Ammon's horn (tissue), 1 donor: ENCODE measurements around the gene SPPL2C.
A peak's percentile ranks its signal among the peaks of the same experiment; 100 is the strongest.
"Not testable (repeated sequence)": the region's sequence is repeated elsewhere in the genome, so short reads cannot be mapped to it uniquely, and the experiment has no call there.

Experiments
- DNase-seq: peaks from one replicate; pipeline ENCODE4 v3.0.0-alpha.2; 2016; ENCODE audit warnings: low spot score

SPPL2C gene

DNA sequence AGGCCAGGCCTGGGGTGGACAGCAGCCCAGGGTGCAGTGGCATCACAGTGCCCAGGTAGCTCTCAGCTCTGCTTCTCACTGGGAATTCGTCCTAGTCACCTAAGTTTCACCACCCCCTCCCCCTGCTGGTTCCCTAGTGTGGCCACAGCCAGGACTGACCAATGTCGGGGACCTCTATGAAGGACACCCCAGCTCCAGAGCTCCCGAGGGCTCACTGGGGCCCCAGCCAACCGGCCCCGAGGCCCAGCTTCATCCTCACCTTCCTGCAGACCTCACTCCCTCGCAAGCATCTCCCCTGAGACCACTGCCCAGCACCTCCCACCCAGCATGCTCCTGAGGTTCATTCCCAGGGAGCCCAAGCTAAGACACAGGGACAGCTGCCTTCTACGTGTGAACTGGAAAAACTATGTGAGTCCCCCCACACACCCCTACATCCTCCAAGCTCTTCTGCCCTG, 4.9 kb downstream of the SPPL2C start:
- no peak for DNase-seq

DNA sequence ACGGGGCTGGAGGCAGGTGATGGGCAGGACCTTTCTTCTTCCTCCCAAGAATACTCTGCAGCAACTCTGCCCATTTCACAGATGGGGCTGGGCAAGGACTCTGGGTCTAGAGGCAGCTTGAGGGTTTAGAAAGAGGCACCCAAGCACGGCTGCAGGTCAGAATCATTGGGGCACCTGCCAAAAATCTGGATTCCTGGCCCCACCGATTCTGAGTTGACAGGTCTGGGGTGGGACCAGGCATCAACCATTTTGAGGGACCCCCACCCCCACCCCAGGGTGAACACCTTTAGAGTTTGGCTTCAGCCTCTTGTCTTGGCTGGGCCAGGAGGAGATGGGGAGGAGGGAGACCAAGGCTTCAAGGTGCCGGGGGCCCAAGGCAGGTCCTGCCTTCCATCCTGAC, 5.3 kb downstream of the SPPL2C start:
- no peak for DNase-seq

DNA sequence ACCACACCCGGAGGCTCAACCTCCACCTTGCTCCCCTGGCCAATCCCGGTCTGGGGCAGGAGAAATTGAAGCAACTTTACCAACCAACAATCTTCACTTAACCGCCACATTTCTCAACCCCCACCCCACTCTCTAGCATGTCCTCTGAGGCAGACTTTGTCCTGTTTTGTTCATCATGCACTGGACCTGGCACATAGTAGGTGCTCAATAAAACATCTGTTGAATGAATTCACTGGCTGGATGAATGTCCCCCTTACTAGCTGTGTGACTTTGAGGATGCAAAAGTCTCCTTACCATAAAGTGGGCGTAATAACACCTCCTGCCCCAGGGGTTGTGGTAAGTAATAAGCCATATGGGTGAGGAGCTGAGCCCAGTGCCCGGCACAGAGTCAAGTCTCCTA, 5.8 kb downstream of the SPPL2C start:
- DNase-seq, result no peak

DNA sequence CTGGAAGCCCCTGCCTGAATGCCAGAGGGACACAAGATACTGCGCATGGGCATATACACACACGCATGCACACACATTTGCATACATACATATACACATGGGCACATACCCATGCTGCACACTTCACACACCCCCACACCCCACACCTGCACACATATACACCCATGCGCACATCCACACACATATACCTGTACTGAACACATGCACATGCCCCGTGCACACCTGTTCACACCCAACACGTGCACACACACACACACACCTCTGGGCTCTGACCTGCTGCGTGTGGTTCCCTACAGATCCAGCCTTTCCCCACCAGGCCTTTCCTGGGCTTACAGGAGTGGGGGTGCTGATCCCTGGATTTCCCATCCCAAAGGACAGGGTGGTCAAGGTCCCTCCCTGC, 6.3 kb downstream of the SPPL2C start:
- DNase-seq, result no peak

DNA sequence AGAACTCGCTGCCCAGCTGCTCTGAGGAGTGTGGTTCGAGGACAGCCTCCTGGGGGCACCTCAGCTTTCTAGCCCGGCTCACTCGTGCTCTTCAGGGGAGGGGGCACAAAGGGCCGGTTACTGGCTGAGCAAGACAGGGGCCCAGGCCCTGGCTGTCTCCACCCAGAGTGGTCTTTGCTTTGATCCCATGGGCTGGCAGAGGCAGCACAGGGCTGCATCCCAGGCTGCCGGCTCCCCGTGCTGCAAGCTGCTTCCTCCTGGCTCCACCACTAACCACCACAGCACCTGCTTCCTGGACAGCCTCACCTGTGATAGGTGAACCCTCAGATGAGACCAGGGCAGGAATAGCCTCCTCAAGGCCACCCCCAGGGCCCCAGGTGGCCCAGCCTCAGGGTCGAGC, 6.8 kb downstream of the SPPL2C start:
- DNase-seq, result no peak

DNA sequence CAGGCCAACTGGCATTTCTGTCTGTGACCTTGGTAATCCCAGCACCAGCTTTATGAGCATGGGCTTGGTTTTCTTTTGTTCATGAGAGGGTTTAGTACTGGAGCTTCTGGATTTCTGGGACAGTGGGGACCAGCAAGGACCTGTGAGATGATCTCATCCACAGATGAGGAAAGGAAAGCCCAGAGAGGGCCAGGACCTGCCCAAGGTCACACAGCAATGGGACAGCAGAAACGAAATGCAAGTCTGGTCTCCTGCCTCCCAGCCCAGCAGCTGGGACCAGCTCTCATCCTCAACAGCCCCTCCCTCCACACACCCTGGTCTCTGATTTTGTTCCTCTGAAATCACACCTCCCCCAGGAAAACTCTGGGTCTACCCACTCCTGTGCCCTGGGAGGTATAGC, 7.2 kb downstream of the SPPL2C start:
- DNase-seq, result no peak

DNA sequence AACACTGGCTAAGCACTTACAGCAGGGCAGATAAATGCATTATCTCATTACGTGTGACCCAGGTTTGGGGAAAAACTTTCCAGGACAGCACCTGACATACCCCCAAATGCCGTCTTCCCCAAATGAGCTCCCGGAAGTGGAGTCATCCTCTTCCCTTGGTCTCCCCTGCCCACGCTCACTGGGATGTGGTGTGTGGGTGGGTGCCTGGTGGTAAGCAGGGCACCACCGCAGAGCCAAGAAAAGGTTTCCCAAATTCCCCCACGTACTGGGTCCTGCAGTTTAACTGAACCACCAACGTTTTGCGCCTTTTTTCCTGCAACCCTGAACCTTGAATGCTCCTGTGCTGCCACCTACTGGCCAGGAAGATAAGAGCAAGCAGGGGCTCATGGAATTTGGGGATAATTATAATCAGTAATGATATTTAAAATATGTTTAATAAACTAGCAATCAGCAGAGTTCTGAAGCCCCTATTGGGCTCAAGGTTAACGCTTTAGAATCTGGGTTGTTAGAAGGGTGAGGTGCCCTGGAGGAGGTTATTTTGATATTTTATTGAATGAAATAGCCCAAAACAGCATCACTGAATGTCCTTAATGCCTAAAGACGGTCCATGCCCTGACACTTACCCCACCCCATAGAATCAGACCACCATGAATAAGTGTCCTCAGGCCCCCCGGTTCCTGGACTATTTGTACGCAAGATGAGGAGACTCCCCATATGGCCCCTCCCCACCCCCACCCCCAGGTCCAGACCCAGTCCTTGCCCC, 8.0 kb downstream of the SPPL2C start:
- peak; percentile 82 for DNase-seq

DNA sequence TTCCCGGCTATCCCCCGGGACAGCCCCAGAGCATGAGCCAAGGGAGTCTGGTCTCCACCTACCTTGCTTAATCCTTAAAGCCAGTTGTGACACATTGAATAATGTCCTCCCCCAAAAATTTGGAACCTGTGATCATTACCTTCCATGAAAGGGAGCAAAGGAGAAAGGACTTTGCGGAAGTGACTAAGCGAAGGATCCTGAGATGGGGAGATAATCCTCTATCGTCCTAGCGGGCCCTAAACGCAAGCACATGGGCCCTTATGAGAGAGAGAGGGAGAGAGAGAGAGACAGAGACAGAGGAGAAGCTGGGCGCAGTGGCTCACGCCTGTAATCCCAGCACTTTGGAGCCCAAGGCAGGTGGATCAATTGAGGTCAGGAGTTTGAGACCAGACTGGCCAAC, 9.5 kb downstream of the SPPL2C start:
- DNase-seq, result no peak

DNA sequence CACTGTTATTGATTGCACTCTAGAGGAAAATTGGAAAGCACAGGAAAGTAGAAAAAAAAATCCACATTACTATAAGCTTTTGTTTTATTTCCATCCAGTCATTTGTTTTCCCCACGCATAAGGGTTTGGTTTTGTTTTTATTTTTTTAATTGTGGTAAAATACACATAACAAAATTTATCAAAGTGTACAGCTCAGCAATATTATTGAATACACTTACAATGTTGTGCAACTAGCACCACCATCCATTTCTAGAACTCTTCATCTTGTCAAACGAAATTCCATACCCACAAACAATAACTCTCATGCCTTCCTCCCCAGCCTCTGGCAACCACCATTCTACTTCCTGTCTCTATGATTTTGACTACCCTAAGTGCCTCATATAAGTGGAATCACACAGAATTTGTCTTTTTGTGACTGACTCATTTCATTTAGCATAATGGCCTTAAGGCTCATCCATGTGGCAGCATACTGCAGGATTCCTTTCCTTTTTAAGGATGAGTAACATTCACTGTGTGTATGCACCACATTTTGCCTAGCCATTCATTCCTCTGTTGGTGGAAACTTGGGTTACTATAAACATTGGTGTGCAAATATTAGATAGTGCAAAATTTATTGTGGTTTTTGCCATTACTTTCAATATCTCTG, 11.1 kb downstream of the SPPL2C start:
- no peak for DNase-seq

DNA sequence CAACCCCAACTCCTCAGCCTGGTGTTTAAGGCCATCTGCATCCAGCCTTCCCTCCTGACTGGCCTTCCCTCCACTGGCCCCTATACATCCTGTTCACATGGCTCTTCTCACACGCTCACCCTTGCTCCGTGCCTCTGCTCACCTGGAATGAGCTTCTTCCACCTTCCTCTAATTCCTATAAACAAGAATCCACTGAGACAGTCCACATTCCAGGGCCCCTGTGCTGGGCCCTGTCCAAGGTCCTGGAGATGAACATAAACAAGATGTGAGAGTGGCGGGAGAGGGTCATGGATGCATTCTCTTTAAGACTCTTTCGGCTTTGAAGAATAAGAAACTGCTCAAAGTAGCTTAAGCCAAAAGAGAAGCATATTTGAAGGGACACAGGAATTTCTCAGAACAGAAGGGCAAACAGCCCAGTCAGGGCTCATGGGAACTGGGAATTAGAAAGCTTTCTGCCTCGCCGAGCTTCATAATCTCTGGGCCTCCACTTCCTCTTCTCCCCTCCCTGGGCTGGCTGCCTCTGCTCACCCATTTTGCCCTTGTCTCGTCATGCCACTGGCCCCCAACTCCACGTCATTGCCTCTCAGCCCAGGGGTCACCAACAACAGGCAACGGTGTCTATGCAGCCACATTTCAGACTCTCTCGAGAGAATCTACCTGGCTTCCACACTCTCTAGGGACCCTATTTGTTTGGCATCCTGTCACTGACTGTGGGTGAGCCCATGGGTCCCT, 13.5 kb downstream of the SPPL2C start:
- DNase-seq, result no peak

DNA sequence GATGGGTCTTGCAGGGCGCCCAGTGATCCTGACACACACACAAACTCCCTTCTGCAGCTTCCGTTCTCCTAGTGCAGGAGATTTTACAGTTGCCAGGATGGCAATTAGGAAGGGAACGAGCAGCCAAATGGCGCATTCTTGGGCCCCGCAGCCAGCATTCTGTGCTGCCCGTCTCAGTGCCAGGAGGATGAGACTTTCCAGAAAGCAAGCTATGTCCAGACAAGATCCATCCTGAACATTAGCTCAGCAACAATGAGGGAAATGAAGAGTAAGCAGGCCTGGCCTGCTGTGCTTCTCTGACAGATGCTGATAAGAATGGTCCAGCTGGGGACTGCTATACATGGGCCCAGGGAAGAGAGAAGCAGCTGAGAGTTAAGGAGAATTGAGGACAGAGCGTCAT, 16.5 kb downstream of the SPPL2C start:
- no peak for DNase-seq

DNA sequence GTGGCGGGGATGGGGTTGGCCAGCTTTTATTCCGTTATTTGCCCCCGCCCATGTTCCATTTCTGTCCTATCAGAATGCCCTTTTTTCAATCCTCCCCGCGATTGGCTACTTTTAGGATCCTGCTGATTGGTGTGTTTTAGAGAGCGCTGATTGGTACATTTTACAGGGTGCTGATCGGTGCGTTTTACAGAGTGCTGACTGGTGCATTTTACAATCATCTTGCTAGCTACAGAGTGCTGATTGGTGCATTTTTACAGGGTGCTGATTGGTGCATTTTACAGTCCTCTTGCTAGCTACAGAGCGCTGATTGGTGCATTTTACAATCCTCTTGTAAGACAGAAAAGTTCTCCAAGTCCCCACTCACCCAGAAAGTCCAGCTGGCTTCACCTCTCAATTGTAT, 17.4 kb downstream of the SPPL2C start:
- not testable (repeated sequence) for DNase-seq

DNA sequence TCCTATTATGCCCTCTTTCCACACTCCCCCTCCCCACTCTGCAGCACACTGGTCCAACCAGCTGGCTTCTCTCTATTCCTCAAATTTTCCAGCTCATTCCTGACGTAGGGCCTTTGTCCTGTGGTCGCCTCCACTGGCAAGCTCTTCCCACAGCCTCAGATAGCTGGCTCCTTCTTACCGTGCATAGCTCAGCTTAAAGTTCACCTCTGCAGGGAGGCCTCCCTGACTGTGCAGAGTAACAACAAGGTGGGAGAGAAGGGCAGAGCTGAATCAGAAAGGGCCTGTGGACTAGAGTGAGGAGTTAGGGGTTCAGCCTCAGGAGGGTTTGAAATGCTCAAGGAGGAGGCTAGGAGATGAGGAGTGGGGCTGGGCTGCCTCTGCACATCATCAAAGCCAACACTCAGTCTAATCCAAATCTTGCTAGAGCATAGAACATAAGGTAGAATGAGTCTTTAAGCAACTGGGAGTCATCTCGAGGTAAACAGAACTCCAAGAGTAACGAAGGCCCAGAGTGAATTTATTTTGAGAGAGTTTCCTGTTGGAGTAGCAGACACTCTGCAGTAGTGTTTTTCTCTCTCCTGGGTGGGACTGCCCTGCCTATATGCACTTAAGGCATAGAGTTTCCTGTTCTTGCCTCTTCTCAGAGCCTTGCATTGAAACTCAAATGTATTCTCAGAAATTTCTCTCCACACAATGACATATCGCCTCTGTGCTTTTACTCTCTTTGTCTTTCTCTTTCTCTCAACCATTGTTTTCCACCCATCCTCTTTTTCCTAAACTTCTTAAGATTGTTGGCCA, 19.4 kb downstream of the SPPL2C start:
- no peak for DNase-seq

DNA sequence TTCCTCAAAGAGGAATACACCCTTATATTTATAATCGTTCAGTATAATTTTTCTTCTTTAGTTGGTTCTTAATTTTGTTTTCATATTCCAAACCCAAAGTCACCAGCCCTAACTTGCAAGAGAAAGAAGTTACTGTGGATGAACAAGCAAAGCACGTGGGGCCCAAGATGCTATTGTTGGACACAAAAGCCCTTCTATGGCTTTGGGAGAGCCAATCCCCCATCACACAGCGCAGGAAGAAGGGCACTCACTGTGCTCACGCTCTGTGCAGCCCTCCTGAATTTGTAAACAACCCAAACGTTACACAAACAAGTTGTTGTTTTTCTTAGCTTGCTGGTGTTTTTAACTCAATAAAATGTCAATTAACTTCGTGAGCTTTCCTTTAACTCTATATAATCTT, 22.5 kb downstream of the SPPL2C start:
- DNase-seq, result peak; percentile 93

DNA sequence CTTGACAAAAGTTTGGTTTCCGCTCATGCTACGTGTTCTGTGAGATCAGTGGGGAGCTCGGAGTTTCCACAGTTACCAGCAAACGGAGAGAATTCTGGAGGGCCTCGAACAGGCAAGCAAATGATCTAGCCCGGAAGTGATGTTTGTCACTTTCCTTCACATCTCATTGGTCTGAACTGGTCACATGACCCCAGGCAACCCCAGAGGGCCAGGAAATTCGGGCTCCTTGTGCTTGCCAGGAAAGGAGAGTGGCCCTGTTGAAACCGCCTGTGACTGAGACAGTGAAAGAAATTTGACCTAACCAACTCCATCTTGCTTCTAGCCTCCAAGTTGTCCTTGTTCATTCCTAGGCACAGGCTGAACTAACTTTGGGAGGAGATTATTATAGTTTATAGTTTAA, 23.0 kb downstream of the SPPL2C start:
- peak; percentile 39 for DNase-seq

DNA sequence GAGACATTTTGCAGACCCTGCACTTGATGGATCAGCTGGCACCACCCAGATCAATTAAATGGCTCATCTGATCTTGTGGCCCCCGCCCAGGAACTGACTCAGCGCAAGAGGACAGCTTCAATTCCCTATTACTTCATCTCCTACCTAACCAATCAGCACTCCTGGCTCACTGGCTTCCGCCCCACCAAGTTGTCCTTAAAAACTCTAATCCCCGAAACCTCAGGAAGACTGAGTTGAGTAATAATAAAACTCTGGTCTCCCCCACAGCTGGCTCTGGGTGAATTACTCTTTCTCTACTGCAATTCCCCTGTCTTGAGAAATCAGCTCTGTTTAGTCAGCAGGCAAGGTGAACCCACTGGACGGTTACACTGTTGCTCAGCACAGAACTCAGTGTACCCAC, 23.6 kb downstream of the SPPL2C start:
- no peak for DNase-seq

DNA sequence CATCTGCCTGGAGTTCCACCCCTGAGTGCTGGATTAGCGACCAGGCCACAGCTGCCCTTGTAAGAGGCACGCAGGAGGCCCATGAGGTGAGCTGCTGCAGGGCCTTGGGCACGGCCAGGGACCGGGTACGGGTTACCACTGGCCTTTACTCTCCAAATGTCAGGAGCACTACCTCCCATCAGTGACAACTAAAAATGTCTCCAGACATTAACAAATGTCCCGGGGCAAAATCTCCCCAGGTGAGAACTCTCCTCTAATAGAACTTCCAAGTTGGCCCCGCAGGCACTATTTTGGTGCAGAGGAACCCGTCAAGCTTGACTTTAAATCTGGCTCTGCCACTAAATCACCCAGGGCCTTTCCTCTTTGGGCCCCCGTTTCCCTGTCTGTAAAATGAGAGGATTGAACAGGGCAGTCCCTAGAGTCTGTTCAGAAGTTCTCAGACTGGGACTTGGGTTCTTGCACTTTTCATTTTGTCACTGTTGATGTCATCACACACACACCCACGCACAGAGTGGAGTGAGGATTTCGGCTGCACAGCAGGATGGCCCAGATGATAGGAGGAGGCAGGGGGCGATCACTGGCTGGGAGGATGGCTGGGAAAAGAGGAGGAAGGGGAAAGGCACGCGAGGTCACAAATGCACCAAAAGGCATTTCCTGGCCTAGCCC, 25.1 kb downstream of the SPPL2C start:
- DNase-seq, result no peak

DNA sequence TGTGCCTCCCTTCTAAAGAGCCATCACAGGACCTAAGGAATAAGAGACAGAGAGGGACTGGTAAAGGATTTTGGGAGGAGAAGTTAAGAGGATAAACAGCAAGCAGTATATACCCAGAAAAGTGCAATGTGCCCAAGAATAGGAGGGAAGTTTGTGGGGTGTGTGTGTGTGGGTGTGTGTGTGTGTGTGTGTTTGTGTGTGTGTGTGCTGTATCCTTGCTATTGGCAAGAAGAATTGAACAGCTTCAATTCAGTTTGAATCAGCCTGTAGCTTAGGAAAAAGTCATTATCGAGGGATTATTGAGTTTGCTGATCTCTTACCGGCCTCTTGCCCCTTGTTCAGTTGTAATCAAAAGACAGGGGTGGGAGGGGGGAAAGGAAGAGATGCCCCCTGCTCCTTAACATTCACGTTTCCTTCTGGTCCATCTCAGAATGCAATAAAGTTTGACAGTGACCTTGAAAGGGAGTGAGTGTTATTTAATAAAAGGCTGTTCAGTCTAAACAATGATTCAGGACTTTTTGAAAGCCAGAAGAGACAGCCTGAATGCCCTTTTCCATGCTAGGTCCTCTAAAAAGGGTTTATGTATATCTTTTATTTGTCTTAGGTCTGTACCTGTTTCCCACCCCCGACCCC, 25.8 kb downstream of the SPPL2C start:
- no peak for DNase-seq

DNA sequence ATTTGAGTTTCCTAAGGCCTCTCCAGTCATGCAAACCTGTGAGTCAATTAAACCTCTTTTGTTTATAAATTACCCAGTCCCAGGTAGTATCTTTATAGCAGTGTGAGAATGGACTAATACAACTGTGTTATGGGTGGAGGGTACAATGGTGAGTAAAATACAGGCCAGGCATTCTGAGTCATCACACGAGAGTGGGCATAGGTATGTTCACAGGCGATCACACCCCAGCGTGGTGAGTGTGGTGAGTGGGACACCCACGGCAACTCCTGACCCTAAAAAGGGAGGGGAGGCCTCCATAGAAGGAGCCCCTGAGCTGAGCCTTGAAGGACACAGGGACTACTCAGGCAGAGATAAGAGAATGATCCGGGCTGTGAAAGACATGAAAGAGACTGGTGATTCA, 27.0 kb downstream of the SPPL2C start:
- no peak for DNase-seq

DNA sequence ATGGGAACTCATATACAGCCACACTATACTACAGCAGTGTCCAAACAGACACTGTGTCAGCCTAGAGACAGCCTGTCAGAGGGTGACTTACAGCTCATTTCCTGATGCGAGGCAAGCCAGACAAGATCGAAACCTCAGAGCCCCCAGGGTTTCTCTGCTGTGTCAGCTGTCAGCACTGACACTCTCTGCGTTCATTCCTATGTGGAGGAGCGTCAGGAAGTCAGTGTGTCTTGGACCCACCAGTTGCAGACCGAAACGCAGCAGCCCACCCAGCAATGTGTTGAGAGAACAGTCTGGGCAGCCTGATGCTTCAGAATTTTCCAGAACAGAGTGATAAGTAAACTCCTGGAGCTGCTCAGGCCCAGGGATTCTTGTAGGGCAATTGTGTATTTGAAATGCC, 29.0 kb downstream of the SPPL2C start:
- no peak for DNase-seq

DNA sequence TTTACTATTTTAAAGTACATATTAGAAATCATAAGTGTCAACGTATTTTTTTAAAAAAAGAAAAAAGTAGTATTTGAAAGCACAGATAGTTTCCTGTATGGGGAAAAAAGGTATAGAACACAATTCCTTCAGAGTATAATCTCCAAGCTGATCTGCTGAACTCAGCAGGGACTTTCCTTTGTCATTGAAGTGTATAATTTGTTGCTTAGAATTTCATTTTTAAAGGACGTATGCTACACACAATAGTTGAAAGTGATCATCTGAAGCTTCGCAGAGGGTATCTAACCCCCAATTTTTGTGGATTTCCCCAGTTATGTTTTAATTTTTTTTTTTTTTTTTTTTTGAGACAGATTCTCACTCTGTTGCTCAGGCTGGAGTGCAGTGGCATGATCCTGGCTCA, 29.5 kb downstream of the SPPL2C start:
- DNase-seq, result no peak
